ENCODE measurements around the gene CWC27.

Gene CWC27

DNA sequence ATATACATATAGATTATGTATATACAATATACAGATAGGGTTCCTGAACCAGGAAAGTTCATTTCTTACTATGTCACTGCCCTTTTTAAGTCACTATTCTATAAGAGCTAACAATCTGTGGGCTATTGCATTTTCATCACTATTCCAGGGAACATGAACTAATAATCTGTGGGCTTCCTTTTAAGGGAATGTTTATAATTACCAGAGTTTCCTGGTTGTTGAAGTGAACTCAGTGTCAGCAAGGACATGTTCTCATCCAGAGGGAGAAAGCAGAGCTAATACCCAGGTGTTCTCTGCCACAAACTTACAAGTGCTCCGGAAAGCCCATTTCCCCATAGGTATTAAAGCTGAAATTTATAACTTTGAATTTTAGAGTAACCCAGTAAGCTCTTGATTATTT, 69.6 kb downstream of the CWC27 start:
- WGBS, 2 experiments (ENCODE audit: insufficient coverage in 2 of 2), result no CpG with 5 or more reads among the region's 1 CpG
- H3K27ac ChIP-seq (ENCODE audit: low read depth, low read length, severe bottlenecking), result no peak overlapping the region
- peaks cover 15% of the 10 kb centered on the region for H3K36me3 ChIP-seq (ENCODE audit: control insufficient read depth, insufficient read depth, low read length)

DNA sequence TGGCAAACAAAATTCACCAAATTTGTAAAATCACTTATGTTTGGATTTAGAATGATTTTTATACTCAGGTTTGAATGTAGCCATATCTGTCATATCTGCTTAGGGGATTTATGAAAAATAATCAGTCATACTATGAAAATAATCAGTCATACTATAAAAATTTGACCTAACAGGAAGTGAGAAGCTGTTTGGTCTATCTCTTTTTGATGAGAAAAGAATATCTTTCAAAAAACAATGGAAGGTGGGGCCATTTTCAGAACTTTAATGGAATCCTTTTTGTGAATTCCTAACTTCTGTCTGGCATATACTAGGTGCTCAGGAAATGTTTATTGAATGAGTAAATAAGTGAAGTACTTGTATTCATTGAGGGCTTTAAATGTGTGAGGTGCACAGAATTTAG, 70.1 kb downstream of the CWC27 start:
- H3K27ac ChIP-seq (ENCODE audit: low read depth, low read length, severe bottlenecking), result no peak overlapping the region
- peaks cover 18% of the 10 kb centered on the region for H3K36me3 ChIP-seq (ENCODE audit: control insufficient read depth, insufficient read depth, low read length)
- no peaks in the 10 kb centered on the region for H3K9me3 ChIP-seq (ENCODE audit: control insufficient read depth, low read length)
- H3K4me1 ChIP-seq (ENCODE audit: control insufficient read depth, insufficient read depth, low read length, poor library complexity, severe bottlenecking), result no peaks in the 10 kb centered on the region
- H3K4me3 ChIP-seq (ENCODE audit: extremely low read depth, insufficient read depth, low read length, poor library complexity, severe bottlenecking), result no peak overlapping the region

More for the DNA sequence above, 69.6 kb downstream of the CWC27 start:
- Histone ChIP-seq H3K4me1 (ENCODE audit: control insufficient read depth, insufficient read depth, low read length, poor library complexity, severe bottlenecking) (no peaks in the 10 kb centered on the region), H3K4me3 (ENCODE audit: extremely low read depth, insufficient read depth, low read length, poor library complexity, severe bottlenecking) (no peak overlapping the region), H3K9me3 (ENCODE audit: control insufficient read depth, low read length) (no peaks in the 10 kb centered on the region)

DNA sequence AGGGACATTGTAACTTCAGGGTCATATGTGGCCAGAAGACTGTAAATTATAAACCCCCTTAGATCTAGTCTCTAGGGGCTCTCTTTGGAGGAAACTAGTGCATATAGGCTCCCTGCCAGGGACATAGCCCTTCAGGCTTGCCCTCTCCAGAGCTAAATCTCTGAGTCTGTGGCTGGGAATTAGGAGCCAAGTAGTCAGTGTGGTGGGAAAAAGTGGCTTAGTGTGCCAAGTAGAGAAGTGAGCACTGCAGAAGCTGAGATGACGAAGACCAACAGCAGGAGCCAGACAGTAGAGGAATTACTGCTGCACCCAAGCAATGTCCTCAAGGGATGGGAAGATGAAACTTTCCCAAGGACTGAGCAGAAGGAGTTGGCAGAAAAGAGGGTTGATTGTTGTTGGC, 71.2 kb downstream of the CWC27 start:
- H3K4me1 ChIP-seq (ENCODE audit: control insufficient read depth, insufficient read depth, low read length, poor library complexity, severe bottlenecking), result no peaks in the 10 kb centered on the region
- no peak overlapping the region for H3K27ac ChIP-seq (ENCODE audit: low read depth, low read length, severe bottlenecking)
- H3K36me3 ChIP-seq (ENCODE audit: control insufficient read depth, insufficient read depth, low read length), result peaks cover 20% of the 10 kb centered on the region
- WGBS, 2 experiments (ENCODE audit: insufficient coverage in 2 of 2), result 100% methylated on average over 1 of the region's 1 CpG
- peaks cover 4% of the 10 kb centered on the region for H3K9me3 ChIP-seq (ENCODE audit: control insufficient read depth, low read length)
- no peak overlapping the region for H3K4me3 ChIP-seq (ENCODE audit: extremely low read depth, insufficient read depth, low read length, poor library complexity, severe bottlenecking)

DNA sequence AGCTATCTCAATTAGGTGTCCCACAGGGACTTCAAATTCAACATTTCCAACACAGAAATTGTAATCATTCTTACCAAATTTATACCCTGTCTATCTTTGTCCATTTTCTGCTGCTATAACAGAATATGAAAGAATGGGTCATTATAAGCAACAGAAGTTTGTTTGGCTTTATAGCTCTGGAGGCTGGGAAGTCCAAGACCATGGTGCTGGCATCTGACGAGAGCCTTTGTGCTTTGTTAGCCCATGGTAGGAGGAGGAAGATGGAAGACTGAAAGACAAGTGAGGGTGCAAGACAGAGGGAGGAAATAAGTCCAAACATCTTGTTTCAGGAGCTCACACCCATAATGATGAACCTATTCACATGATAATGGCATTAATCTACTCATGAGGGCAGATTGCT, 72.2 kb downstream of the CWC27 start:
- WGBS, 2 experiments (ENCODE audit: insufficient coverage in 2 of 2), result 100% methylated on average over 1 of the region's 1 CpG
- peaks cover 14% of the 10 kb centered on the region for H3K9me3 ChIP-seq (ENCODE audit: control insufficient read depth, low read length)
- no peak overlapping the region for H3K27ac ChIP-seq (ENCODE audit: low read depth, low read length, severe bottlenecking)
- H3K36me3 ChIP-seq (ENCODE audit: control insufficient read depth, insufficient read depth, low read length), result peaks cover 20% of the 10 kb centered on the region
- no peaks in the 10 kb centered on the region for H3K4me1 ChIP-seq (ENCODE audit: control insufficient read depth, insufficient read depth, low read length, poor library complexity, severe bottlenecking)
- H3K4me3 ChIP-seq (ENCODE audit: extremely low read depth, insufficient read depth, low read length, poor library complexity, severe bottlenecking), result no peak overlapping the region

DNA sequence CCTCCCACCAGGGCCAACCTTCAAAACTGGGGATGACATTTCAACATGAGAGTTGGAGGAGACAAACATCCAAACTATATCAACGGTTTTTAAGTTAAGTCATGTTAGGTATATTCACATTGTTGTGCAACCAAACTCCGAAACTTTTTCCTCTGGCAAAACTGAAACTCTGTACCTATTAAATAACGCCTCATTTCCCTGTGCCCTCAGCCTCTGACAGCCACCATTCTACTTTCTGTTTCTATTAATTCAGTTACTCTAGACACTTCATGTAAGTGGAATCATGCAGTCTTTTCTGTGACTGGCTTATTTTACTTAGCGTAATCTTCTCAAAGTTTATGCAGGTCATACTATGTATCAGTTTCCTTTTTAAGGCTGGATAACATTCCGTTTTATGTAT, 85.0 kb downstream of the CWC27 start:
- no peak overlapping the region for H3K4me3 ChIP-seq (ENCODE audit: extremely low read depth, insufficient read depth, low read length, poor library complexity, severe bottlenecking)
- peaks cover 3% of the 10 kb centered on the region for H3K36me3 ChIP-seq (ENCODE audit: control insufficient read depth, insufficient read depth, low read length)
- H3K27ac ChIP-seq (ENCODE audit: low read depth, low read length, severe bottlenecking), result no peak overlapping the region
- WGBS, 2 experiments (ENCODE audit: insufficient coverage in 2 of 2), result 89 to 100% methylated on average over 2 to 3 of the region's 5 CpGs
- H3K4me1 ChIP-seq (ENCODE audit: control insufficient read depth, insufficient read depth, low read length, poor library complexity, severe bottlenecking), result no peaks in the 10 kb centered on the region
- H3K9me3 ChIP-seq (ENCODE audit: control insufficient read depth, low read length), result no peaks in the 10 kb centered on the region

DNA sequence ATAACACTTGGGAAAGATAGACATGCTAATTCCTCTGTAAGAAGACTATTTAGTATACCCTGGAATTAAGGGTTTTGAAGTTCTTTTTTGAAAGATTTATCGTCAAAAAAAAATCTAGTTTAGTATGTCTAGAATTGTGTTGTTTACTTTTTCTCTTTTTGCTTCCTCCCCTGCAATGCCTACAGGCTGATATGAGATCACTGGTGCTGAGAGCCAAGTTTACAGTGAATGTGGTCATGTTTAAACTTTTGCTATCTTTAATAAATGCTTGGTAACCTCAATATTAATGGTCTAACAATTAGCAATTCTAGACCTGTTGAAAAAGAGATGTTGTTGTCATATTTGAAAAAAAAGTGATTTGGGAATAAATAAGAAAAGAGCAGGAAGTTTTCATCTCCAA, 86.1 kb downstream of the CWC27 start:
- peaks cover 3% of the 10 kb centered on the region for H3K36me3 ChIP-seq (ENCODE audit: control insufficient read depth, insufficient read depth, low read length)

DNA sequence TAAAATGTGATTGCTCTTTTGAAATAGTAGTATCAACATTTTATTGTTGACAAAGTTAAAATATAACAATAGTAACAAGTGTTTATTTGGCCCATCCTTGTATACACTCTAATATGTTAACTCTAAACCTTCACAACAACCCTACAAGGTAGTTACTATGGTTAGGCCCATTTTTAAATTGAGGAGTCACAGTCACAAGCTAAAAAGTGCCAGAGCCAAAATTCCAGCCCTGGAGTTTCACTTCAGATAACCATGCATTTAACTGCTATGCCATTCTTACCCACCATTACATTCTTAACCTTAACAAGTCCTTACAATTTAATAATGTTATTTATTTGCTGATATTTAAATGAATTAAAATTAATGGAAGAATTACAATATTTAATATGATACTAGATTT, 91.2 kb downstream of the CWC27 start:
- H3K9me3 ChIP-seq (ENCODE audit: control insufficient read depth, low read length), result no peaks in the 10 kb centered on the region
- no peaks in the 10 kb centered on the region for H3K36me3 ChIP-seq (ENCODE audit: control insufficient read depth, insufficient read depth, low read length)
- H3K4me1 ChIP-seq (ENCODE audit: control insufficient read depth, insufficient read depth, low read length, poor library complexity, severe bottlenecking), result no peaks in the 10 kb centered on the region
- H3K27ac ChIP-seq (ENCODE audit: low read depth, low read length, severe bottlenecking), result no peak overlapping the region
- no peak overlapping the region for H3K4me3 ChIP-seq (ENCODE audit: extremely low read depth, insufficient read depth, low read length, poor library complexity, severe bottlenecking)

More for the DNA sequence above, 86.1 kb downstream of the CWC27 start:
- 80% methylated on average over 1 of the region's 1 CpG; no CpG with 5 or more reads in 1 of the 2 experiments for WGBS, 2 experiments (ENCODE audit: insufficient coverage in 2 of 2)
- Histone ChIP-seq H3K4me3 (ENCODE audit: extremely low read depth, insufficient read depth, low read length, poor library complexity, severe bottlenecking) (no peak overlapping the region), H3K27ac (ENCODE audit: low read depth, low read length, severe bottlenecking) (no peak overlapping the region), H3K4me1 (ENCODE audit: control insufficient read depth, insufficient read depth, low read length, poor library complexity, severe bottlenecking) (no peaks in the 10 kb centered on the region), H3K9me3 (ENCODE audit: control insufficient read depth, low read length) (no peaks in the 10 kb centered on the region)

DNA sequence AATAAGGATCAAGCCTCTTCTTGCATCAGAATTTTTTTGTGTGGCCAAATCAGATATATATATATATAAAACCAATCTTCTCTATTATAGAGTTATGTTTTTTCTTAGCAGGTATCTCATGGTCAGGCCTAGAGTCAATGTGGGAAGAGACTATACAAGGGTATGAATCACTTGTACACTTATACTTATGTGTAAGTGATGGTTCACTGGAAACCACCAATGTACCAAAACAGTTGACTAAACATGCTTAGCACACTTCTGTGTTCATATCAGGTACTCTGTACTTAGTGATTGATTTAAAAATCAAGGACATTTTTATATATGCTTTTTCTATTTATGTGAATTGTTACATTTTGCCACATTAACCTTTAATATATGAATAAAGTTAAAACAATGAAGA, 92.6 kb downstream of the CWC27 start:
- Histone ChIP-seq H3K9me3 (ENCODE audit: control insufficient read depth, low read length) (no peaks in the 10 kb centered on the region), H3K27ac (ENCODE audit: low read depth, low read length, severe bottlenecking) (no peak overlapping the region), H3K4me3 (ENCODE audit: extremely low read depth, insufficient read depth, low read length, poor library complexity, severe bottlenecking) (no peak overlapping the region), H3K36me3 (ENCODE audit: control insufficient read depth, insufficient read depth, low read length) (no peaks in the 10 kb centered on the region), H3K4me1 (ENCODE audit: control insufficient read depth, insufficient read depth, low read length, poor library complexity, severe bottlenecking) (no peaks in the 10 kb centered on the region)

DNA sequence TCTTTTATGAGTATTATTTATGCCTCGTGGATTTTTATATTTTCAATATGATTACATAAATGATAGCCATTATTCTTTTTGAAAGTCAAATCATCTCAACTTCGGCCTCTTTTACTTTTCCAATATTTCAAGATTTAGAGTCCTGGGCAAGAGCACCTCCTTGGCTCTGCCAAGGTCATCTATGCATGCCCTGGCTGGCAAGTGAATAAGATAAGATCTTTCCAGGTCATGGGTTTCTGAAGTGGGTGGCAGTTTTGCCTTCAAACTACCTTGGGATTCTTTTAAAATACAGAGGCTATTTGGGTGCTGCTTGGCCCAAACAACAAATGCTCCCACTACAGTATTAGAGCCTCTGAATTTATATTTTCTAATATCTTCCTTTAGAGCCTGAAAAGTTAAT, 95.4 kb downstream of the CWC27 start:
- Histone ChIP-seq H3K4me1 (ENCODE audit: control insufficient read depth, insufficient read depth, low read length, poor library complexity, severe bottlenecking) (no peaks in the 10 kb centered on the region), H3K27ac (ENCODE audit: low read depth, low read length, severe bottlenecking) (no peak overlapping the region), H3K4me3 (ENCODE audit: extremely low read depth, insufficient read depth, low read length, poor library complexity, severe bottlenecking) (no peak overlapping the region), H3K9me3 (ENCODE audit: control insufficient read depth, low read length) (no peaks in the 10 kb centered on the region), H3K36me3 (ENCODE audit: control insufficient read depth, insufficient read depth, low read length) (no peaks in the 10 kb centered on the region)
- no CpG with 5 or more reads among the region's 2 CpGs for WGBS, 2 experiments (ENCODE audit: insufficient coverage in 2 of 2)

DNA sequence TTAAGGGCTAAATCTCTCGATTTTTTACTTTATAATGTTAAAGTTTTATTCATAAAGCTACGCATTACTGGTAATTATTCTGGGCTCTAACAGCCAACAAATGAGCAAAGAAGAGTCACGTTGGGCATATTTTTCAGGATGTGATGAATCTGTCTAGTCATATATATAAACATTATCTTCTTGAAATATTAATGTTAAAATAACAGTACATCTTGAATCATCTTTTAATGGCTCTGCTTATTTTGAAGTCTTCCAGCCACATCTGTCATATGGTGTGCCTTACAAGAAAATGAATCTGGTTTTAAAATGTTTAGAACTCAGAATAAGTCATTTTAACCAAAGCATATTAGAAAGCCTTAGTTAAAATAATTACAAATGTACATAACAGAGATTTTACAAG, 96.9 kb downstream of the CWC27 start:
- no peaks in the 10 kb centered on the region for H3K9me3 ChIP-seq (ENCODE audit: control insufficient read depth, low read length)
- no CpG with 5 or more reads among the region's 3 CpGs for WGBS, 2 experiments (ENCODE audit: insufficient coverage in 2 of 2)
- no peak overlapping the region for H3K4me3 ChIP-seq (ENCODE audit: extremely low read depth, insufficient read depth, low read length, poor library complexity, severe bottlenecking)
- H3K4me1 ChIP-seq (ENCODE audit: control insufficient read depth, insufficient read depth, low read length, poor library complexity, severe bottlenecking), result no peaks in the 10 kb centered on the region
- H3K27ac ChIP-seq (ENCODE audit: low read depth, low read length, severe bottlenecking), result no peak overlapping the region
- no peaks in the 10 kb centered on the region for H3K36me3 ChIP-seq (ENCODE audit: control insufficient read depth, insufficient read depth, low read length)

DNA sequence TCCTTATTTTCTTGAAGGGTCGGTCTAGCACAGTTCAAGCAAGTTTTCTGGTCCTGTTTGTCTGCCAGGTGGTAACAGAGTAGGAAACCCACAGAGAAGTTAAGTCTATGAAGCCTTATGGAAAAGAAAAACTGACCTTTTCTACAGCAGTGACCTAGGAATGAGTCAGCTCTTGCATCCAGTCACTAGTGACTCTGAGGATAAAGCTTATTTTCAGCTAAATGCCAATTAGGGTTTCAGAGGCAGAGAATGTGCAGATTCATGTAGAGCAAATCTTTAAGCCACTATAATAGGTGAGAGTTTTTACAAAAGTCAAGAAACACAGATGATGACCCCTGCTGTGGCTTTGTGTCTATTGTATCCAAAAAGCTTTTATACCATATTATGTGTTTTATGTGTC, 100.7 kb downstream of the CWC27 start:
- Histone ChIP-seq H3K4me3 (ENCODE audit: extremely low read depth, insufficient read depth, low read length, poor library complexity, severe bottlenecking) (no peak overlapping the region), H3K4me1 (ENCODE audit: control insufficient read depth, insufficient read depth, low read length, poor library complexity, severe bottlenecking) (no peaks in the 10 kb centered on the region), H3K27ac (ENCODE audit: low read depth, low read length, severe bottlenecking) (peak overlapping the region; percentile 44), H3K36me3 (ENCODE audit: control insufficient read depth, insufficient read depth, low read length) (no peaks in the 10 kb centered on the region), H3K9me3 (ENCODE audit: control insufficient read depth, low read length) (no peaks in the 10 kb centered on the region)
- 67% methylated on average over 1 of the region's 1 CpG; no CpG with 5 or more reads in 1 of the 2 experiments for WGBS, 2 experiments (ENCODE audit: insufficient coverage in 2 of 2)

DNA sequence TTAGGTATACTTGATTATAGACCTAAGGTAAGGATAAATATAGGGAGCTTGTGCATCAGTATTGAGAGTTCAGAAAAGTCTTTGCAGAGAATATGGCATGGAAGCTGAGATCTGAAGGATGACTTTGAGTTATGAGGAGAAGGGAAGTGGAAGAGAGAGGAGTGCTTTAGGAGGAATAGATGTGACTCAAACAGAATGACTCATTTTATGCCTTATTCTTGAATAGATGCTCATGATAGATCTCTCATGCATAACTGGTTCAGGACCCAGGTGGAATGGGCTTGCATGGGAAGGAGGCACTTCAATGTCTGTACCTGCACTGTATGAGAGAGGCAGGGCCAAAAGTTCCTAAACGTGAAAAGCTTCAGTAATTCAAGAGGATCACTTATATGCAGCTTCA, 103.3 kb downstream of the CWC27 start:
- no peaks in the 10 kb centered on the region for H3K9me3 ChIP-seq (ENCODE audit: control insufficient read depth, low read length)
- no peaks in the 10 kb centered on the region for H3K4me1 ChIP-seq (ENCODE audit: control insufficient read depth, insufficient read depth, low read length, poor library complexity, severe bottlenecking)
- H3K36me3 ChIP-seq (ENCODE audit: control insufficient read depth, insufficient read depth, low read length), result no peaks in the 10 kb centered on the region
- H3K4me3 ChIP-seq (ENCODE audit: extremely low read depth, insufficient read depth, low read length, poor library complexity, severe bottlenecking), result no peak overlapping the region
- WGBS, 2 experiments (ENCODE audit: insufficient coverage in 2 of 2), result 80% methylated on average over 1 of the region's 1 CpG; no CpG with 5 or more reads in 1 of the 2 experiments
- H3K27ac ChIP-seq (ENCODE audit: low read depth, low read length, severe bottlenecking), result no peak overlapping the region
